HEK293T (cell line): ENCODE data around the gene CD276.

ENCODE experiments used
- ARNT ChIP-seq: fragments of 450-650 bp; IDR thresholded peaks from 2 replicates; pipeline ENCODE4 v1.6.1; 2017; ENCODE audit warnings: mild to moderate bottlenecking
- BHLHE40 ChIP-seq: fragments of 450-650 bp; IDR thresholded peaks from 2 replicates; pipeline ENCODE4 v1.6.1; 2016; ENCODE audit warnings: mild to moderate bottlenecking, moderate library complexity, borderline replicate concordance
- CTBP1 ChIP-seq: fragments of 450-650 bp; IDR thresholded peaks from 2 replicates; pipeline ENCODE4 v1.6.1; 2016; ENCODE audit warnings: borderline replicate concordance
- ELF4 ChIP-seq: fragments of 450-650 bp; IDR thresholded peaks from 2 replicates; pipeline ENCODE4 v1.6.1; 2017; ENCODE audit warnings: antibody characterized with exemption
- FOXA1 ChIP-seq: fragments of 450-650 bp; IDR thresholded peaks from 2 replicates; pipeline ENCODE4 v1.6.1; 2016; ENCODE audit warnings: mild to moderate bottlenecking
- FOXK2 ChIP-seq: fragments of 450-650 bp; IDR thresholded peaks from 2 replicates; pipeline ENCODE4 v1.6.1; 2016; ENCODE audit warnings: mild to moderate bottlenecking
- HDGF ChIP-seq: fragments of 450-650 bp; IDR thresholded peaks from 2 replicates; pipeline ENCODE4 v1.6.1; 2017; ENCODE audit warnings: antibody characterized with exemption, borderline replicate concordance
- L3MBTL2 ChIP-seq: fragments of 450-650 bp; conservative IDR thresholded peaks from 2 replicates; pipeline ENCODE4 v1.6.1; 2016; ENCODE audit warnings: mild to moderate bottlenecking
- LEF1 ChIP-seq: fragments of 450-650 bp; IDR thresholded peaks from 2 replicates; pipeline ENCODE4 v1.6.1; 2017; ENCODE audit warnings: mild to moderate bottlenecking, borderline replicate concordance
- NFRKB ChIP-seq: fragments of 450-650 bp; IDR thresholded peaks from 2 replicates; pipeline ENCODE4 v1.6.1; 2016; ENCODE audit warnings: mild to moderate bottlenecking, moderate library complexity
- PKNOX1 ChIP-seq: fragments of 450-650 bp; IDR thresholded peaks from 2 replicates; pipeline ENCODE4 v1.6.1; 2016
- SP1 ChIP-seq: fragments of 450-650 bp; IDR thresholded peaks from 2 replicates; pipeline ENCODE4 v1.6.1; 2017
- SUZ12 ChIP-seq: fragments of 450-650 bp; IDR thresholded peaks from 2 replicates; pipeline ENCODE4 v1.6.1; 2016; ENCODE audit warnings: mild to moderate bottlenecking
- TARDBP ChIP-seq: fragments of 450-650 bp; IDR thresholded peaks from 2 replicates; pipeline ENCODE4 v1.6.1; 2016

- TF ChIP-seq SUZ12, result no peak
- no peak for TF ChIP-seq FOXA1
- TF ChIP-seq SP1, result no peak
- no peak for TF ChIP-seq BHLHE40
- TF ChIP-seq HDGF, result no peak
- TF ChIP-seq CTBP1, result no peak
- TF ChIP-seq LEF1, result no peak
- TF ChIP-seq ARNT, result no peak
- TF ChIP-seq TARDBP, result no peak
- TF ChIP-seq NFRKB, result no peak
- no peak for TF ChIP-seq FOXK2
- no peak for TF ChIP-seq L3MBTL2
- TF ChIP-seq PKNOX1, result no peak
- TF ChIP-seq ELF4, result no peak
These were observed 12.4 kb downstream of the CD276 start for GRCh38 chr15:73696641-73697001.
